ENCODE results near the gene ZBTB7C.

Gene ZBTB7C

DNA sequence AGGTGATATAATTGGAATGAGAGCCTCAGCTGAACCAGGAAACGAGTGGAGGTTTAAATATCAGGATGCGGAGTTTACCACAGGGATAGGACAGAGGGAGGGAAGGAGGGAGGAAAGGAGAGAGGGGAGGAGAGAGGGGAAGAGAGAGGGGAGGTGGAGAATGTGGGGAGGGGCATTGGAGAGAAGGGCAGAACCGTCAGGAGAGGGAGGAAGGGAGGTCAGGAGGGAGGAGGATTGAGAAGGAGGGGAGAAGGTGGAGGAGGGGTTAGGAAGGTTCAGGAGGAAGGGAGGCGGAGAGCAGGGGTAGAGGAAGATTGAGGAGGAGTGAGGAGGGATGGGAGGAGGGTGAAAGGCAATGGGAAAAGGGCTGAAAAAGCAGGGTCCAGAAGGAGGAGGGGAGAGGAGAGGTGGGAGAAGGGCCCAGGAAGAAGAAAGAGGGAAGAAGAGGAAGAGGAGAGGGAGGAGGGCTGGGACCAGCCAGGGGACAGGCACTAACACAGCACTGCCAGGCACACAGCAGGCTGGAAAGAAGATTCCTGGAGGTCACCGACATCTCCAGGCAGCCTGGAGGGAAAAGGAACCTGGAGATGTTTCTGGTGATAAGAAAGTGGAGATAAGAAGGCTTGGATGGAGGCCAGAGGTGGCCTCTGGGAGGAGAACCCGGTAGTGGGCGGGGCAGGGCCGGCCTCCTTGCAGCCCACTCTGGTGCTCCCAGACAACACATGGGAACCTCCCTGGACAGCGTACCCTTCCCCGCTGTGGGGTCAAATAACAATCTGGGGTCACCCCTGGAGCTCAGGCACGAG, 302.0 kb downstream of the ZBTB7C start:
- POLR2A ChIA-PET: interaction anchor here (1.0 to 1.4 kb wide), 2 partner anchors 23 to 54 kb away, joined by 3 to 8 read pairs; no protein-coding TSS in a partner anchor
- Histone ChIP-seq H3K36me3 (ENCODE audit: control insufficient read depth in 2 of 2, insufficient read depth in 1 of 2, low read length in 2 of 2) (no peaks in the 10 kb centered on the region), H3K27ac (ENCODE audit: extremely low read depth, low read depth, low read length) (0 out of 2 replicates have a peak overlapping the region, but pooled peaks have one; percentile 37), H3K4me3 (ENCODE audit: low read depth, low read length) (no peak overlapping the region), H3K9me3 (ENCODE audit: control insufficient read depth, insufficient read depth, low read depth, low read length) (no peaks in the 10 kb centered on the region), H3K4me1 (ENCODE audit: control insufficient read depth, insufficient read depth, low read length) (peaks cover 19% of the 10 kb centered on the region)
- CTCF ChIA-PET: interaction anchor here (0.6 to 1.3 kb wide), 3 partner anchors 77 to 340 kb away, joined by 3 to 10 read pairs (median 6); no protein-coding TSS in a partner anchor
- TF ChIP-seq ZNF248 (tag by site-specific recombination; IDR thresholded peaks at IDR 0.05) (0 out of 2 replicates have a peak, but pooled peaks have one; percentile 8), ZNF169 (tag by site-specific recombination; IDR thresholded peaks at IDR 0.05) (no peak), ZNF843 (tag by site-specific recombination; IDR thresholded peaks at IDR 0.05) (0 out of 2 replicates have a peak, but pooled peaks have one; percentile 15), ZNF707 (tag by site-specific recombination; IDR thresholded peaks at IDR 0.05) (no peak), KLF9 (tag by site-specific recombination; IDR thresholded peaks at IDR 0.05; ENCODE audit: low read depth) (peak; percentile 48; the same call in 1 of the 2 replicates), KLF7 (tag by site-specific recombination; IDR thresholded peaks at IDR 0.05; ENCODE audit: borderline replicate concordance) (0 out of 2 replicates have a peak, but pooled peaks have one; percentile 14), ZNF549 (tag by site-specific recombination; IDR thresholded peaks at IDR 0.05) (no peak), ZBTB17 (tag by site-specific recombination; IDR thresholded peaks at IDR 0.05) (peak; percentile 68), ZNF501 (tag by site-specific recombination; IDR thresholded peaks at IDR 0.05) (peak; percentile 45; the same call in 1 of the 2 replicates), ZNF341 (tag by site-specific recombination; IDR thresholded peaks at IDR 0.05; ENCODE audit: low read depth) (peak; percentile 84), ZXDB (tag by site-specific recombination; IDR thresholded peaks at IDR 0.05) (peak; percentile 46; the same call in 1 of the 2 replicates), ZBTB20 (tag by site-specific recombination; IDR thresholded peaks at IDR 0.05) (0 out of 2 replicates have a peak, but pooled peaks have one; percentile 12), SP7 (tag by site-specific recombination; IDR thresholded peaks at IDR 0.05) (peak; percentile 60), ZNF157 (tag by site-specific recombination; IDR thresholded peaks at IDR 0.05) (0 out of 2 replicates have a peak, but pooled peaks have one; percentile 18), ZNF600 (tag by site-specific recombination; IDR thresholded peaks at IDR 0.05) (peak; percentile 45; the same call in 1 of the 2 replicates), ZNF416 (tag by site-specific recombination; IDR thresholded peaks at IDR 0.05) (no peak), ZBTB48 (tag by site-specific recombination; IDR thresholded peaks at IDR 0.05) (0 out of 2 replicates have a peak, but pooled peaks have one; percentile 54), KLF1 (tag by site-specific recombination; IDR thresholded peaks at IDR 0.05) (peak; percentile 73), BCL11B (tag by site-specific recombination; IDR thresholded peaks at IDR 0.05; ENCODE audit: low read depth) (no peak), ZNF571 (tag by site-specific recombination; IDR thresholded peaks at IDR 0.05) (no peak)
- TF ChIP-seq, protein P1, sequence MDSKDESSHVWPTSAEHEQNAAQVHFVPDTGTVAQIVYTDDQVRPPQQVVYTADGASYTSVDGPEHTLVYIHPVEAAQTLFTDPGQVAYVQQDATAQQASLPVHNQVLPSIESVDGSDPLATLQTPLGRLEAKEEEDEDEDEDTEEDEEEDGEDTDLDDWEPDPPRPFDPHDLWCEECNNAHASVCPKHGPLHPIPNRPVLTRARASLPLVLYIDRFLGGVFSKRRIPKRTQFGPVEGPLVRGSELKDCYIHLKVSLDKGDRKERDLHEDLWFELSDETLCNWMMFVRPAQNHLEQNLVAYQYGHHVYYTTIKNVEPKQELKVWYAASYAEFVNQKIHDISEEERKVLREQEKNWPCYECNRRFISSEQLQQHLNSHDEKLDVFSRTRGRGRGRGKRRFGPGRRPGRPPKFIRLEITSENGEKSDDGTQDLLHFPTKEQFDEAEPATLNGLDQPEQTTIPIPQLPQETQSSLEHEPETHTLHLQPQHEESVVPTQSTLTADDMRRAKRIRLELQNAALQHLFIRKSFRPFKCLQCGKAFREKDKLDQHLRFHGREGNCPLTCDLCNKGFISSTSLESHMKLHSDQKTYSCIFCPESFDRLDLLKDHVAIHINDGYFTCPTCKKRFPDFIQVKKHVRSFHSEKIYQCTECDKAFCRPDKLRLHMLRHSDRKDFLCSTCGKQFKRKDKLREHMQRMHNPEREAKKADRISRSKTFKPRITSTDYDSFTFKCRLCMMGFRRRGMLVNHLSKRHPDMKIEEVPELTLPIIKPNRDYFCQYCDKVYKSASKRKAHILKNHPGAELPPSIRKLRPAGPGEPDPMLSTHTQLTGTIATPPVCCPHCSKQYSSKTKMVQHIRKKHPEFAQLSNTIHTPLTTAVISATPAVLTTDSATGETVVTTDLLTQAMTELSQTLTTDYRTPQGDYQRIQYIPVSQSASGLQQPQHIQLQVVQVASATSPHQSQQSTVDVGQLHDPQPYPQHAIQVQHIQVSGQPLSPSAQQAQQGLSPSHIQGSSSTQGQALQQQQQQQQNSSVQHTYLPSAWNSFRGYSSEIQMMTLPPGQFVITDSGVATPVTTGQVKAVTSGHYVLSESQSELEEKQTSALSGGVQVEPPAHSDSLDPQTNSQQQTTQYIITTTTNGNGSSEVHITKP (tag by site-specific recombination; IDR thresholded peaks at IDR 0.05): peak; percentile 90
- TF ChIP-seq, protein P2, sequence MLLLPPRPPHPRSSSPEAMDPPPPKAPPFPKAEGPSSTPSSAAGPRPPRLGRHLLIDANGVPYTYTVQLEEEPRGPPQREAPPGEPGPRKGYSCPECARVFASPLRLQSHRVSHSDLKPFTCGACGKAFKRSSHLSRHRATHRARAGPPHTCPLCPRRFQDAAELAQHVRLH (tag by site-specific recombination; IDR thresholded peaks at IDR 0.05): 0 out of 2 replicates have a peak, but pooled peaks have one; percentile 15
- TF ChIP-seq, protein P3, sequence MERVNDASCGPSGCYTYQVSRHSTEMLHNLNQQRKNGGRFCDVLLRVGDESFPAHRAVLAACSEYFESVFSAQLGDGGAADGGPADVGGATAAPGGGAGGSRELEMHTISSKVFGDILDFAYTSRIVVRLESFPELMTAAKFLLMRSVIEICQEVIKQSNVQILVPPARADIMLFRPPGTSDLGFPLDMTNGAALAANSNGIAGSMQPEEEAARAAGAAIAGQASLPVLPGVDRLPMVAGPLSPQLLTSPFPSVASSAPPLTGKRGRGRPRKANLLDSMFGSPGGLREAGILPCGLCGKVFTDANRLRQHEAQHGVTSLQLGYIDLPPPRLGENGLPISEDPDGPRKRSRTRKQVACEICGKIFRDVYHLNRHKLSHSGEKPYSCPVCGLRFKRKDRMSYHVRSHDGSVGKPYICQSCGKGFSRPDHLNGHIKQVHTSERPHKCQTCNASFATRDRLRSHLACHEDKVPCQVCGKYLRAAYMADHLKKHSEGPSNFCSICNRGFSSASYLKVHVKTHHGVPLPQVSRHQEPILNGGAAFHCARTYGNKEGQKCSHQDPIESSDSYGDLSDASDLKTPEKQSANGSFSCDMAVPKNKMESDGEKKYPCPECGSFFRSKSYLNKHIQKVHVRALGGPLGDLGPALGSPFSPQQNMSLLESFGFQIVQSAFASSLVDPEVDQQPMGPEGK (tag by site-specific recombination; IDR thresholded peaks at IDR 0.05): 0 out of 2 replicates have a peak, but pooled peaks have one; percentile 23
- TF ChIP-seq, protein P4, sequence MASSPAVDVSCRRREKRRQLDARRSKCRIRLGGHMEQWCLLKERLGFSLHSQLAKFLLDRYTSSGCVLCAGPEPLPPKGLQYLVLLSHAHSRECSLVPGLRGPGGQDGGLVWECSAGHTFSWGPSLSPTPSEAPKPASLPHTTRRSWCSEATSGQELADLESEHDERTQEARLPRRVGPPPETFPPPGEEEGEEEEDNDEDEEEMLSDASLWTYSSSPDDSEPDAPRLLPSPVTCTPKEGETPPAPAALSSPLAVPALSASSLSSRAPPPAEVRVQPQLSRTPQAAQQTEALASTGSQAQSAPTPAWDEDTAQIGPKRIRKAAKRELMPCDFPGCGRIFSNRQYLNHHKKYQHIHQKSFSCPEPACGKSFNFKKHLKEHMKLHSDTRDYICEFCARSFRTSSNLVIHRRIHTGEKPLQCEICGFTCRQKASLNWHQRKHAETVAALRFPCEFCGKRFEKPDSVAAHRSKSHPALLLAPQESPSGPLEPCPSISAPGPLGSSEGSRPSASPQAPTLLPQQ (tag by site-specific recombination; IDR thresholded peaks at IDR 0.05): peak; percentile 38; the same call in 1 of the 2 replicates
- TF ChIP-seq, protein P5, sequence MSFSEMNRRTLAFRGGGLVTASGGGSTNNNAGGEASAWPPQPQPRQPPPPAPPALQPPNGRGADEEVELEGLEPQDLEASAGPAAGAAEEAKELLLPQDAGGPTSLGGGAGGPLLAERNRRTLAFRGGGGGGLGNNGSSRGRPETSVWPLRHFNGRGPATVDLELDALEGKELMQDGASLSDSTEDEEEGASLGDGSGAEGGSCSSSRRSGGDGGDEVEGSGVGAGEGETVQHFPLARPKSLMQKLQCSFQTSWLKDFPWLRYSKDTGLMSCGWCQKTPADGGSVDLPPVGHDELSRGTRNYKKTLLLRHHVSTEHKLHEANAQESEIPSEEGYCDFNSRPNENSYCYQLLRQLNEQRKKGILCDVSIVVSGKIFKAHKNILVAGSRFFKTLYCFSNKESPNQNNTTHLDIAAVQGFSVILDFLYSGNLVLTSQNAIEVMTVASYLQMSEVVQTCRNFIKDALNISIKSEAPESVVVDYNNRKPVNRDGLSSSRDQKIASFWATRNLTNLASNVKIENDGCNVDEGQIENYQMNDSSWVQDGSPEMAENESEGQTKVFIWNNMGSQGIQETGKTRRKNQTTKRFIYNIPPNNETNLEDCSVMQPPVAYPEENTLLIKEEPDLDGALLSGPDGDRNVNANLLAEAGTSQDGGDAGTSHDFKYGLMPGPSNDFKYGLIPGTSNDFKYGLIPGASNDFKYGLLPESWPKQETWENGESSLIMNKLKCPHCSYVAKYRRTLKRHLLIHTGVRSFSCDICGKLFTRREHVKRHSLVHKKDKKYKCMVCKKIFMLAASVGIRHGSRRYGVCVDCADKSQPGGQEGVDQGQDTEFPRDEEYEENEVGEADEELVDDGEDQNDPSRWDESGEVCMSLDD (tag by site-specific recombination; IDR thresholded peaks at IDR 0.05): 0 out of 2 replicates have a peak, but pooled peaks have one; percentile 21
